ENCODE data around the gene MED26.

Gene MED26

DNA sequence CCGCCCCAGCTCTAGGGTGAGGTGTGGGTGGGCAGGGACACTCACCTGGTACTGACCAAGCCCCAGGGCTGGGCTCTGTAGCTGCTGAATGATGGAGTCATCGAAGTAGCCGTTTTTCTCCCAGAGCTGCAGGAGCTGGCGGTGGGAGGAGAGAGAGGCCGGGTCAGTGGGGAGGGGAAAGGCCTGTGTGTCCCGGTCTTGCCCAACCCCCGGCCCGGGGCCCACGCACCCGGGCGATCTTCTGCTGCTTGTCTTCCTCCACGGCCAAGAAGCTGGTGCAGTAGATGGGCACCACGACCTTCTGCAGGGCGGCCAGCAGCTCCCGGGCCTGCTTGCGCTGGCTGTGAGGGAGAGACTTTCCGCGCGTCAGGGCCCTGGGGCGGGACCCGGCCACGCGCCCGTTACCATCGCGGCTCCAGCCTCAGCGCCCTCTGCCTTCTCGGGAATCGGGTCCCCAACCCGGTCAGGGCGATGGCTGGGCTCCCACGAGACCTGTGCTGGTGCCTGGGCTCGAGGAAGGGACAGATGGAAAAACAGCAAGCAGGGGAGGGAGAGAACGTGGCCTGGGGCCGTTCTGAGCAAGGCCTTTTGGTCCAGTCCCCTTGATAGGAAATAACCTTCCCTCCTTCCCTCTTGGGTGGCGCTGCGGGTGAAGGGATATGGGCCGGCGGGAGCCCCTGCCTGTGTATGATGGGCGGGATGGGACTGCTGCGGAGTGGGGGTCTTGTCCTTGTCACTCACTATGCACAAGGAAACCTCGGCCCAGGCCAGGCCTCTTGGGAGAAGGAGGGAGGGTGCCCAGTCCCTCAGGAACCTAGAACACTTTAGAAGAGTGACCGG, 97.2 kb downstream of the MED26 start:
- Mint-ChIP-seq H3K27ac (ENCODE audit: low read depth) (no peak overlapping the region), H3K9me3 (no peaks in the 10 kb centered on the region), H3K4me3 (no peak overlapping the region), H3K36me3 (ENCODE audit: insufficient read depth) (peaks cover 44% of the 10 kb centered on the region), H3K27me3 (no peaks in the 10 kb centered on the region), H3K4me1 (peaks cover 4% of the 10 kb centered on the region)
- no peak for ATAC-seq (replicated peaks; ENCODE audit: extremely low read depth, poor library complexity, severe bottlenecking)
- DNase-seq (ENCODE audit: low spot score in 2 of 2): no peak

GRCh38 chr19:16529466-16530144, 98.4 kb downstream of the MED26 start:
- Mint-ChIP-seq H3K4me1 (peaks cover 4% of the 10 kb centered on the region), H3K36me3 (ENCODE audit: insufficient read depth) (peaks cover 45% of the 10 kb centered on the region), H3K27ac (ENCODE audit: low read depth) (no peak overlapping the region), H3K9me3 (no peaks in the 10 kb centered on the region), H3K4me3 (no peak overlapping the region), H3K27me3 (no peaks in the 10 kb centered on the region)
- no peak for ATAC-seq (replicated peaks; ENCODE audit: extremely low read depth, poor library complexity, severe bottlenecking)
- DNase-seq (ENCODE audit: low spot score in 2 of 2): no peak

- ATAC-seq (replicated peaks; ENCODE audit: extremely low read depth, poor library complexity, severe bottlenecking): no peak
- no peaks in the 10 kb centered on the region for H3K9me3 Mint-ChIP-seq
- peaks cover 4% of the 10 kb centered on the region for H3K4me1 Mint-ChIP-seq
- H3K27me3 Mint-ChIP-seq: no peaks in the 10 kb centered on the region
- DNase-seq (ENCODE audit: low spot score in 2 of 2): peak; percentile 21 to 36
- peaks cover 45% of the 10 kb centered on the region for H3K36me3 Mint-ChIP-seq (ENCODE audit: insufficient read depth)
- no peak overlapping the region for H3K27ac Mint-ChIP-seq (ENCODE audit: low read depth)
- H3K4me3 Mint-ChIP-seq: no peak overlapping the region
These were observed 100.0 kb downstream of the MED26 start for GRCh38 chr19:16527971-16528521.

- Mint-ChIP-seq H3K4me1 (peaks cover 4% of the 10 kb centered on the region), H3K27ac (ENCODE audit: low read depth) (no peak overlapping the region), H3K9me3 (no peaks in the 10 kb centered on the region), H3K4me3 (no peak overlapping the region), H3K27me3 (no peaks in the 10 kb centered on the region), H3K36me3 (ENCODE audit: insufficient read depth) (peaks cover 45% of the 10 kb centered on the region)
- ATAC-seq (replicated peaks; ENCODE audit: extremely low read depth, poor library complexity, severe bottlenecking) (no peak), DNase-seq (ENCODE audit: low spot score in 2 of 2) (no peak)
These were observed 100.6 kb downstream of the MED26 start for GRCh38 chr19:16527334-16527935.

DNA sequence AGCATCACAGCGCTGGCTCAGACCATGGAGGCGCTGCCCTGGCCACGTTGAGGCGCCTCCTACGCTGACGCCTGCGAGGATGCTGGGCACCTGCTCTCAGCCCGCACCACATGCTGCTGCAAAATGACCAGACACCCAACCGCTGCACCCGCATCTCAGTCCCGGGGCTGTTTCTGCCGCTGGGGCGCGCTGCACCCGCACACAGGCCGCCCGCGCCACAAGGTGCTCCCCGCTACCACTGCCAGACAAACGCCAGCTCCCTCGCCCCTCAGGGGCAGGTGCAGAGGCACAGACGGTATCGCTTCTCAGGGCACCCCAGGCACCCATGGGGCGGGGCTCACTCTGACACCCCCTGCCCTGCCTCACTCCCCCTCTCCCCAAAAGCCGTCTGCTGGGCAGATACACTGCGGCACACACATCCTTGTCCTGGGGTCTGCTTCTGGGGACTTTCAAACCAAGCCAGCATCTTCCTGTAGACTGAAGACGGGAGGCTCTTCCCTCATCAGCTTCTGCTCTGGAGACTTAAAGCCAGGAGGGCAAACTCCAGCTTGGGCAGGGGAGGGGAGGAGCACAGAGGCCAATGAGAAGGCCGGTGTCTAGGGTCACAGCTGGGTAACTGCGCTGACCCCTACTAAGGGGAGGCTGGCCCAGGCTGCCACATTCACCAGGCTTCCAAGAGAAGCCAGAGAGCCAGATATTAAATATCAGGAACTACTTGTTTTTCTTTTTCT, 102.1 kb downstream of the MED26 start:
- no peaks in the 10 kb centered on the region for H3K27me3 Mint-ChIP-seq
- H3K4me1 Mint-ChIP-seq: no peaks in the 10 kb centered on the region
- H3K36me3 Mint-ChIP-seq (ENCODE audit: insufficient read depth): peaks cover 42% of the 10 kb centered on the region
- no peak overlapping the region for H3K27ac Mint-ChIP-seq (ENCODE audit: low read depth)
- DNase-seq (ENCODE audit: low spot score in 2 of 2) (no peak), ATAC-seq (replicated peaks; ENCODE audit: extremely low read depth, poor library complexity, severe bottlenecking) (no peak)
- H3K4me3 Mint-ChIP-seq: no peak overlapping the region
- H3K9me3 Mint-ChIP-seq: no peaks in the 10 kb centered on the region

DNA sequence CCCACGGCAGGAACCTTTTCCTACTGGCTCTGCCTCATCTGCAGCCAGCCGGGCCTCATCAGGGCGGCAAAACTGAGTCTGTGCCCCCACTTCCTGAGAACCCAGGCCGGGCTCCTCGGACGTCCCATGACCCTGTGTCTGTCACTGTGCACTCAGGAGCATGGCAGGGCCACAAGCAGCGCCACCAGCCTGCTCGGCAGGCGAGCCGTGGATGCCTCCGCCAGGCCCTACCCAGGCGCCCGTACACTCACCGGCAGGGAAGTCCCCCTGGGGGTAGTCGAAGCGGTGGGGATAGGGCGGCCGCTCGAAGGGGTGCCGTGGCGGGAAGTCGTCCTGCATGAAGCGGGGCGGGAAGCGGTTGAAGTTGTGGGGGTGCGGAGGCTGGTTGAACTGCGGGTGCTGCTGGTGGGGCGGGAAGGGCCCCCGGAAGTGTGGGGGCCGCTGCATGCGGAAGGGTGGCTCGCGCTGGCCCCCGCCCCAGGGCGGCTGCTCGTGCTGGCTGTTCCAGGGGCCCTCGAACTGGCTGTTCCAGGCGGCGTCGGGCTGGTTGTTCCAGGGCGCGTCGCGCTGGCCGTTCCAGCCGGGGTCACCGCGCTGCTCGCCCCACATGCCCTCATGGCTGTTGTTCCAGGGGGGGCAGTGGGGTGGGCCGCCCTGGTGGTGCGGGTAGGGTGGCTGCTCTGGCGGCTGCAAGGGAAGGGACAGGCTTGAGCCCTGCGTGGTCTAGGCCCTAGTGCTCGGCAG, 102.8 kb downstream of the MED26 start:
- Mint-ChIP-seq H3K27ac (ENCODE audit: low read depth) (no peak overlapping the region), H3K36me3 (ENCODE audit: insufficient read depth) (peaks cover 47% of the 10 kb centered on the region), H3K4me1 (no peaks in the 10 kb centered on the region), H3K4me3 (no peak overlapping the region), H3K27me3 (no peaks in the 10 kb centered on the region), H3K9me3 (no peaks in the 10 kb centered on the region)
- DNase-seq (ENCODE audit: low spot score in 2 of 2): no peak
- ATAC-seq (replicated peaks; ENCODE audit: extremely low read depth, poor library complexity, severe bottlenecking): no peak

Data from central memory CD8-positive, alpha-beta T cell (primary cell).